Measurements from ENCODE around the gene DYNAP.

DYNAP gene

GRCh38 chr18:54590945-54591344, at the start of gene DYNAP:
Gene DYNAP, plus strand, starts transcription at chr18:54591245. Its CDS starts 38 bp downstream, at chr18:54591283.
- DNase-seq: no peak

GRCh38 chr18:54551590-54551989, 39.5 kb upstream of the DYNAP start:
- DNase-seq: no peak

GRCh38 chr18:54555286-54555685, 35.8 kb upstream of the DYNAP start:
- no peak for DNase-seq

- DNase-seq: no peak
Measured at GRCh38 chr18:54555996-54556395, 35.0 kb upstream of the DYNAP start.

GRCh38 chr18:54557958-54558357, 33.1 kb upstream of the DYNAP start:
- DNase-seq: no peak

- peak; percentile 4 for DNase-seq
Measured at GRCh38 chr18:54558609-54559585, 32.1 kb upstream of the DYNAP start.

- DNase-seq: no peak
Measured at GRCh38 chr18:54561706-54562267, 29.3 kb upstream of the DYNAP start.

- DNase-seq: no peak
Measured at GRCh38 chr18:54580202-54580729, 10.8 kb upstream of the DYNAP start.

GRCh38 chr18:54584065-54584464, 7.0 kb upstream of the DYNAP start:
- DNase-seq: no peak

- no peak for DNase-seq
Measured at GRCh38 chr18:54585743-54586142, 5.3 kb upstream of the DYNAP start.

GRCh38 chr18:54604211-54604610, 13.2 kb downstream of the DYNAP start:
- DNase-seq: no peak

- no peak for DNase-seq
Measured at GRCh38 chr18:54606835-54607212, 15.8 kb downstream of the DYNAP start.

GRCh38 chr18:54607213-54608027, 16.4 kb downstream of the DYNAP start:
- DNase-seq: peak; percentile 71

GRCh38 chr18:54608028-54608642, 17.1 kb downstream of the DYNAP start:
- DNase-seq: no peak

GRCh38 chr18:54611816-54612215, 20.8 kb downstream of the DYNAP start:
- no peak for DNase-seq

- DNase-seq: no peak
Measured at GRCh38 chr18:54612237-54612636, 21.2 kb downstream of the DYNAP start.

GRCh38 chr18:54613174-54613573, 22.1 kb downstream of the DYNAP start:
- DNase-seq: no peak

GRCh38 chr18:54616220-54616848, 25.3 kb downstream of the DYNAP start:
- DNase-seq: no peak

GRCh38 chr18:54622084-54622483, 31.0 kb downstream of the DYNAP start:
- DNase-seq: no peak

GRCh38 chr18:54626779-54627178, 35.7 kb downstream of the DYNAP start:
- DNase-seq: no peak

GRCh38 chr18:54630963-54631362, 39.9 kb downstream of the DYNAP start:
- DNase-seq: no peak

GRCh38 chr18:54636217-54636616, 45.2 kb downstream of the DYNAP start:
- DNase-seq: no peak
